HG03575 (cell line): ENCODE measurements around the gene KLHL8.
"Not testable (repeated sequence)": the region's sequence is repeated elsewhere in the genome, so short reads cannot be mapped to it uniquely, and the experiment has no call there.

Experiments
- ATAC-seq: cut with Tn5 transposase; IDR thresholded peaks from one replicate; pipeline ENCODE4 v1.9.1; 2021; ENCODE audit not compliant: unreplicated experiment, insufficient number of reproducible peaks, low FRiP score; ENCODE audit errors: extremely low read depth

The KLHL8 gene

DNA sequence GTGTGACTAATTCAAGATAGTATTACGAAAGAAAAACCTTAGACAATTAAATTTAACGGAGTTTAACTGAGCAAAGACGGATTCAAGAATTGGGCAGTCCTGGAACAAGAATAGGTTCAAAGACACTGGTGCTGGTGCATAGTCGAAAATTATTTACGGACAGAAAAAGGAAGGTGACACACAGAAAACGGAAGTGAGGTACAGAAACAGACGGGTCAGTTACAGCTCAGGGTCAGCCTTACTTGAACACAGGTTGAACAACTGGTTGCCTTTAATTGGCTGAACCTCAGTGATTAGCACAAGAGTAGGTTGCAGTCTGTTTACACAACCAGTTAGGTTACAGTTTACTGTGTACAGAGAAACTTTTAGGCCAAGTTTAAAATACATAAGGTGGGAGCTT lies 31.5 kb downstream of the KLHL8 start:
- ATAC-seq, result no peak

DNA sequence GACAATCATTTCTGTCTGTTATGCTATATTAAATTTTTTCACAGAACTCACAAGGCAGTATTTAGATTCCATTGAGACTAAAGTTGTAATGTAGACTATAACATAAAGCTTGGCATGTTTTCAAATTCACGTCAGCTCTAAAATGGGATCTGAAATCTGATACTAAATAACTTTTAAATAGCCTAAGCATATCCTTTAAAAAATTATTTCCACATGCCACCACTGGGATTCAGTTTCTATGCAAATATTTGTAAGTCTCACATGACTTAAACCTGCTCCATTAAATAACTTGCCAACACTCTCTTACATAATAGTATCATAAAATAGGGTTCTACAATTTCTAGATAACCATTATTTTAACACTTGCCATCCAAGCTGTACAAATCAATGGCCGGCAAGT lies 32.4 kb downstream of the KLHL8 start:
- no peak for ATAC-seq

DNA sequence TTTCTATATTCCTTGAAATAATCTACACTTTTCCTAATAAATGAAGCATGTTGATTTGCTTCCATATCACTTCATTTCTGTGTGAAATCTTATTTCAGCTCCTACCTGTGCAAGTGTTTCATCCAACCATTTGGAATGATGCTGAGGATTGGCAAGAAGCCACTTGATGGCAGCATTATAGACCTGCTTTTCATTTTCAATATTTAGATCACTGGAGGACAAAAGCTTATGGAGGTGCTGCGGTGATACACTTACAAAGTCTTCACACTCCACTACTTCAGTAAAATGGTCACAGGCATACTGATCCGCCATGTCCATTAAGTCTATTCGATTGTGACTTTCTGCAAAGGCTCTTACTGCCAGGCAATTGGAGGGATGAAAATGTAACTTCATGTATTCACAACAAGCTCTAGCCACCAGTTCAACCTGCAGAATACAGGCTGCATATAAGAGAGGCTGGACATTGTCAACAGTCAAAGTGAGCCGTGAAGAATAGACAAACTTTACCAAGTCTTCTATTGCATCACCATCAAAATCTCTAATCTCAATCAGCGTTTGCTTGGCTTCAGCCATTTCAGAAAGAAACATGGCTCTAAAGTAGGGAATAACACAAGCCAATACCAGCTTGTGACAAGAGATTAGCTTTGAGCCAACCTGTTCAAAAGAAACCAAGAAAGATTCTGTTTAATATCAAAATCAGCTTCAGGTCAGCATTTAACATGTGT lies 35.1 kb downstream of the KLHL8 start:
- no peak for ATAC-seq

DNA sequence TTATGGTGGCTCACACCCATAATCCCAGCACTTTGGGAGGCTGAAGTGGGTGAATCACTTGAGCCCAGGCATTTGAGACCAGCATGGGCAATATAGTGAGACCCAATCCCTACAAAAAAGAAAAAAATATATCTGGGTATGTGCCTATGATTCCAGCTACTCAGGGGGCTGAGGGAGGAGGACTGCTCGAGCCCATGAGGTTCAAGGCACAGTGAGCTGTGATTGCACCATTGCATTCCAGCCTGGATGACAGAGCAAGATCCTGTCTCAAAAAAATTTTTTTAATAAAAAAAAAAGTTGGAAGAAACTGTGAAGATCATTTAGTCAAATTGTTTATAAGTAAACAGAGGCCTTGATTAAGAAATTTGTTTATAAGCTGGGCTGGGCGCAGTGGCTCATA lies 39.7 kb downstream of the KLHL8 start:
- ATAC-seq, result no peak

DNA sequence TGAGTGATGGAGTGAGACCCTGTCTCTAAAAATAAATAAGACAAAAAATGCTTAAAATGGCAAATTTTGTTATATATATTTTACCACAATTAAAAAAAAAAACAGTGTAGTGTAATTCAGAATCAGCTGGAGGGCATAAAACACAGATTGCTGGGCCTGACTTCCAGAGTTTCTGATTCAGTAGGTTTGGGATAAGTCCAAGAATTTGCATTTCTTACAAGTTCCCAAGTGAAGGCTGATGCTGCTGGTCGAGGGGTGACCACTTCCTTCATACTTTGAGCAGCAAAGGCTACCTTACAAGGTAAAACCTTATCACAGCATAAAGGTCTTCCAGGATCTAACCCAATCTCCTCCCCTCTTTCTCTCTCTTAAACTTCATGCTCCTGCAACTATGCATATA lies 40.7 kb downstream of the KLHL8 start:
- ATAC-seq, result no peak

DNA sequence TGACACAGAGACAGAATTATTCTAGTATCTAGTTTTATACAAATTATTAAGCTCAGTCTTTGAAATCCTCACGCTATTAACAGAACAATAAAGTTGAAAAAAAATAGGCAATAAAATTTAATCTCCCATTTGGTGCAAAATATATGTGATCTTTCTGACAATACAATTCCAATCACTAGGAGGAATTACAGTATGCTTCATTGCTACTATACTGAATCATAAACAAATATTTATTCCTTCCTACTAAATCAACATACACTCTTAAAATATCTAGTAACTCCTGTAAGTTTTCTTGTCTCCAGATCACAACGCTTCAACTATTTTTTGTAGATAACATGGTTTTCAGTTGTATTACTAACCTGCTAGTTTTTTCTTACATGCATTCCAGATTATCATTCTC lies 45.7 kb downstream of the KLHL8 start:
- ATAC-seq, result no peak

DNA sequence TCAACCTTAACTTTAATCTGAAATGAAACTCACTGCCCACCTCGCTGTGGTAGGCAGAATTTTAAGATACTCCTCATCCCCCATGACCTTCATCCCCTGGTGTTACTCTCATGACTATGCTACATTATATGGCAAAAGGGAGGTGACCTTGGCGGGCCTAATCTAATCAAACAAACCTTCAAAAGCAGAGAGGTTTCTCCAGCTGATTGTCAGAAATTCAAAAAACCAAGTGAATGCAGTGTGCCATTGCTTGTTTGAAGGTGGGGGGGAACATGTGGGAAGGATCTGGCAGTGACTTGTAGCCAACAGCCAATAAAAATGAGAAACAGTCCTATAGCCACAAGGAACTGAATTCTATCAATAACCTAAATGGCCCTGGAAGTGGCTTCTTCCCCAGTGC lies 48.5 kb downstream of the KLHL8 start:
- no peak for ATAC-seq

DNA sequence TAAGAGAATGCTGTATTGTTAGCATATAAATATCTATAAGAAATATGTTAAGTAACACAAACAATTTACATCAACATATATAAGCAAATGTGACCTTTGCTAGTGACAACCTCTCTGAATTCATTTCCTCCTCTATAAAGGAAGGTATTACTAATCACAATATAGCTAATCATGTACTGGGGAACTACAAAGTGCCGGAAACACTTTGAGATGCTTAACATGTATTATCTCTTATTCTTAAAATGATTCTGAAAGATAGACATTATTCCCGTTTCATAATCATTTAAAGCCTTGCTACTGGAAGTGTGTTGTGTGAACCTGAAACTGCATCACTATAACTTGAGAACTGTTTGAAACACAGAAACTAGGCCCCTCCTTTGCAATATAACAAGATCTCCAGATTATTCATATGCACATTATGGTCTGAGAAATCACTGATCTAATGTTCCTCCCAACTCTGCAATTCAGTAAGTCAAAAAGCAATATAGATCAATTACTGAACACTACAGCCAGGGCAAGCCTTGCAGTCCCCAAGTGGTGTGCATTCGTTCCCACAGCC lies 54.0 kb downstream of the KLHL8 start:
- ATAC-seq, result no peak

DNA sequence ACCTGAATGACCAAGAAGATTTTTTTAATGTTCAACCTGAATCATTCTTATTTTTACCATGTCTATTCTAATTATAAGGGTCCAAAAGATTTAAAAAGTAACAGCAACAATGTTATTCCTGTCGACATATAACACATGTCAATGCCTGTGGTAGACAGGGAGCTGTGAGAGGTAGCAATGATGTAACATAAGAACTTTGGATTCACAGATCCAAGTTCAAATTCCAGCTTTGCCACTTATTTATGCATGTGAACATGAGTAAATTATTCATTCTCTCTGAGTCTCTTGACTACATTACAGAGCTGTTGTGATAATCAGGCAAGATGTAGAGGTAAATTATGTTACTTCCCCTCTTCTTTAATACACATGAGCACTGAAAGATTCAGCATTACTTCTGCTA lies 54.5 kb downstream of the KLHL8 start:
- ATAC-seq, result no peak

DNA sequence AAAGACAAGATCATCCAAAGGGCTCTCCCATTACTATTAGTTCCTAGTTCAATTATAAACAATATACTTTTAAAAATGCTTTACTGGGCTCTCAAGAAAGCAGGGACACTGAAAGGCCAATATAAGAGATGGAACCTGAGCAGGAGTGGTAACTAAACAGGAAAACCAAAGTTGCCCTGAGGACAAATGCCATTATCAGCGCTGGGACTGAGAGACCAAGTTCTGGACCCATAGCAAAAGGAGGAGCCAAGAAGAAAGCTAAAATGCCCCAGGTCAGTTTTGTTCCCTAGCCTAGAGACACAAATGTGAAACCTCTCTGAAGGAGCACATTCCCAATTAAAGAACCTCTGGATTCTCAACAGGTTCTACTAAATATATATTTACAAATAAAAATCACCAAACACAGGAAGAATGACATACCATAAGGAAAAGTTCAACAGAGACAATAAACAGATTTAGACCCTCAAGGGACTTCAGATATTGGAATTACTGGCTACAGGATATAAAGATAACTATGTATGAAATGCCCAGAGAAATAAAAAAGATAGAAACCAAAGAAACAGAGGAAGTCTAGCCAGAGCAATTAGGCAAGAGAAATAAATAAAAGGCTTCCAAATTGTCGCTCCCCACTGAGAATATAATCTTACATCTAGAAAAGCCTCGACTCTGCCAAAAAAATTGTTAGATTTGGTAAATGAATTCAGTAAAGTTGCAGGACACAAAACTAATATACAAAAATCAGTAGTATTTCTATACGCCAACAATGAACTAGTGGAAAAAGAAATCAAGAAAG lies 67.1 kb downstream of the KLHL8 start:
- ATAC-seq, result no peak

DNA sequence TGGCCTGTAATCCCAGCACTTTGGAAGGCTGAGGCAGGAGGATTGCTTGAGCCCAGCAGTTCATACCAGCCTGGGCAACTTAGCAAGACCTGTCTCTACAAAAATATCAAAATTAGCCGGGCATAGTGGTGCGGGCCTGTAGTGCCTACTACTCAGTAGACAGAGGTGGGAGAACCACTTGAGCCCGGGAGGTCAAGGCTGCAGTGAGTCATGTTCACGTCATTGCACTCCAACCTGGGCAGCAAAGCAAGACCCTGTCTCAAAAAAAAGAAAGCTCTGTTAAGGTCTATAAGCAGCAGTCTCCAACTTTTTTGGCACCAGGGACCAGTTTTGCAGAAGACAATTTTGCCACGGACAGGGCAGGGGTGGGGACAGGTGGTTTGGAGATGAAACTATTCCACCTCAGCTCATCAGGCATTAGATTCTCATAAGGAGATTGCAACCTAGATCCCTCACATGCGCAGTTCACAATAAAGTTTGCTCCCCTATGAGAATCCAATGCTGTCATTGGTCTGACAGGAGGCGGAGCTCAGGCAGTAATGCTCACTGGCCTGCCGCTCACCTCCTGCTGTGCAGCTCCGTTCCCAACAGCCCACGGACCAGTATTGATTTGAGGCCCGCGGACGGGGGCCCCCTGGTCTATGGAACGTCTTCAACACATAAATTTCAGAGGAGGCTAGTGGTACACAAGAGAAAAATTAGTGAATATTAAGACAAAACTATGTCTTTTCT lies 67.9 kb downstream of the KLHL8 start:
- ATAC-seq, result no peak

DNA sequence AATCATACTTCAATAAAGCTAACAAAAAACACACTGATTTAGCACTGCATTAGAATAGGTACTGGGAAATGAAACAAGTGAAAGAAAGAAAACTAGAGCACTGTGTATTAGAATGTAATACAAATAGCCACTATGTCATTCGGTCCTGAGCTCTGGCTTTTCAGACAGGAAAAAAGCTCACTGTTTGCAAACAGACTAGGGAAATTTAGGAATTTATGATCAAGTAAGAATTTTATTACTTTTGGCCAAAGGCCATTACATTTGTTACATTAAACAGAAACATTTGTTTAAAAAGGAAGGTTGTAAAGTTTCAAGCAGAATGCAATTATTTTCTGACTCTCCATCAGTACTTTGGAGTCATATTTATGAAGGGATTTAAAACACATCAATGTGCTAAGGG lies 68.7 kb downstream of the KLHL8 start:
- no peak for ATAC-seq

DNA sequence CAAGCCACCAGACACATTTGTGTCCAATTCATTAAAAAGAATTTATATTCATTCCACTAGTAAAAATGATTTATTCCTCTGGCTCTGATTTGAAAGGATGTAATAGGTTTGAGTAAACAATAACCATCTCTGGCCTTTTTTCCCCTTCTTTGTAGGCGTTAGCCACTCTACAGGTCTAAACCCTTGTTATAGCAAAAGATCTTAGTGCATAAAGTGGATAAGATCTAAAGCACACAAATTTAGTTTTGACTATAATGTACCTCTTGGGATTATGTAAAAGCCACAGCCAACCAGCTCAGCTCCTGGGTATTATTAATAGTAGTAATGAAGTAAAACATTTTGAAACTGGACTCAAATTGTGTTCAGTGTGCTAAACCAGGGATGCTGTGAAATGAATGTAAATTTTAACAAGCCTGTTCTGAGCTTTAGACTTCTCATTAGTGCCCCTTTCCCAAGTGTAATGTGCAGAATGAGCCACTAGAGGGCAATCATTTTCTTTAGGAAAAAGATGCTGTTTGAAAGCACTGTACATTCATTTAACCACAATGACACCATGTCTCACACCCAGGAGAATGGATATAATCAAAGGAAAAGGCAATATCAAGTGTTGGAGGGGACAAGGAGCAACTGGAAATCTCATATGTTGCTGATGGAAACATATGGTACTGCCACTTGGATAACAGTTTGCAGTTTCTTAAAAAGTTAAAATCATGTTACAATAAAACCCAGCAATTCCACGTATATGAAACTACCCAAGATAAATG lies 69.7 kb downstream of the KLHL8 start:
- no peak for ATAC-seq

DNA sequence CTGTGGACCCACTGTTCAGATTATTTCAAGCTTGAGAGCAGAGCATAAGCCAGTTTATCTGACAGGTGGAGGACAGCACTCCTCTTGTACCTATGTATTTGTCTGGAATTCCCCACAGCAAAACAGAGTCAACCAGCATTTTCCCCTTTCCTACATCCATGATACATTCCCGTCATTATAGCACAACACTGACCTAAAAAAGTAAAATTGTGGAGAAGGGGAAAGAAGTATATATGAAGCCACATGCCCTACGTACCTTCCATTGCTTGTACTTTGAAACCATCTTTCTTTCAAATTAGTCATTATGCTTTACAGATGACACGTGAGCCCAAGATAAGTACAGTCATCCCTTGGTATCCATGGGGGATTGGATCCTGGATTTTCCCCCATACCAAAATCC lies 73.3 kb downstream of the KLHL8 start:
- no peak for ATAC-seq

DNA sequence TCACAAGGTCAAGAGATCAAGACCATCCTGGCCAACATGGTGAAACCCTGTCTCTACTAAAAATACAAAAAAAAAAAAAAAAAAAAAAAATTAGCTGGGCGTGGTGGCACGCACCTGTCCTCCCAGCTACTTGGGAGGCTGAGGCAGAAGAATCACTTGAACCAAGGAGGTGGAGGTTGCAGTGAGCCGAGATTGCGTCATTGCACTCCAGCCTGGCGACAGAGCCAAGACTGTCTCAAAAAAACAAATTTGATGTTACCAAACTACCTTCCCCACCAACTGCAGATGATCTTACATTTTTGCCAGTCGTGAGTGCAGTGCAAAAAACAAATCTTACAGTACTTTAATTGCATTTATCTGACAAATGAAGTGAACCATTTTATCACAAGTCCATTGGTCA lies 74.5 kb downstream of the KLHL8 start:
- not testable (repeated sequence) for ATAC-seq

DNA sequence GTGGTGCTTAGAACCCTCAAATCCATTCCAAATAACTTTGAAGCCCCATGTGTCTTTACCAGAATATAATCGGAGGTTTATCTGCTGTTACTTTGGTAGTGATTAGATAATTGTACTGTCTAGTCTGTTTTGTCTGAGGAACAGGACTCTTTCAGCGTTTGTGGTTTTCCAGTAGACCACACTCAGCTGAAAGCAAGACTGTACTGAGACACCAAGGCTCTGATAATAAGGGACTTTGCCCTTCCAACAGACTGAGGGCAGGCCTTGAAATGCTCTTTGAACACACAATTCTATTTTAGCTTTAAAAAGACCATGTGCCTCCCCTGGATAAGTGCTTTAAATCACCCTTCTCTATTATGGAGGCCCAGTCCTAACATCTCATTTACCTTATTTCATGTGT lies 76.1 kb downstream of the KLHL8 start:
- ATAC-seq, result no peak

DNA sequence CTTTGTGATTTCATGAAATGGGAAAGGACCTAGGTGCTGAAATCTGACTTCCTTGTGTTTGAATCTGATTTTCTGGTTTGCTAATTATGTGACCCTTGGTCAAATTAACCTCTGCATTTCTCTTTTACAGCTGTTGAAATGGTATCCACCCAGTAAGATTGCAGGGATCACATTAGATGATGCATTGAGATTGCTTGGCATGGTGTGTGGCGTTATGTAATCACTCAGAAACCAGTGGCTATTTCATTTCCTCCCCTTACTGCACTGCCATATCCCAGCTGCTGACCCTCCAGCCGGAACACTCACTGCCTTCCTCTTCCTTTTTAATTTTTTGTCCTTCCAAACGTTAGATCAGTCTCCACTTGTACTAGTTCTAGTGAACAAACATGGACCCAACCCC lies 79.0 kb downstream of the KLHL8 start:
- ATAC-seq, result no peak

DNA sequence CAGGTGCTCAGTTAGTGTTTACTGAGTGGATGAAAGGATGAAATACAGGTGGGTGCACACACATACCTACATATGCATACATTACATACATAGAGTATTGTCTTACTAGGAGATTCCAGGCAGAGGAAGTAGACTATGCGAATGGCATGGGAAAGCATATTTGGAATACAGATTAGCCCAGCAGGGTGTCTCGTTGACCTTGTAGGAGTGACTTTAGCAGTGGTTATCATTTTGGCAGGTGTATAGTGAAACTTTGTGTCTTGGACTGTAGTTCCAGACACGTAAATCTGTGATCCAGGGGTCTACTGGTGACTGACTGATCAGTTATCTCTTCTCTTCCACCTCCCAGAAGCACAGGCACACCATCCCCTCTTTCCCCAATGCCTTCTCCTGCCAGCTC lies 86.3 kb downstream of the KLHL8 start:
- ATAC-seq, result no peak

DNA sequence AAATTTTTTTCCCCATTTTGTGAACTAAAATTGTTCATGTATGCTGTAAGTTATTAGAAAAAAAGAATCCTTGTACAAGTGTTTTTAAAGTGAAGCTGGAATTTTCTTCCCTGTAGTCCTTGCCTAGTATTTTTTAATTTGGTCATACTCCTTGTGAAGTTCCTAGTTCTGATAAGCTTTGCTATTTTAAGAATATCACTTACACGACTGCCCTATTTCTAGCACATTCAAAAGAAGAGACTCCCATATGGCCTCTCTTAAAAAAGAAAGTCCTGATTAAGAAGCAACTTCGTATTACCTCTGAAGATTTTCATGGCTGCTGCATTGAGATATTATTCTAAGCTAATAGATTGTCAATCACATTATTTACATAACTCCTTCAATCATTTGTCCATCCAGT lies 87.2 kb downstream of the KLHL8 start:
- ATAC-seq, result no peak
